ENCODE data around the gene REEP1. TPM values are rescaled to one million over a fixed set of nuclear protein-coding genes. Genes with fewer than 3 reads are reported as not detected.

REEP1 gene
- total and polyA plus RNA-seq, 2 of the 13 experiments (the other 11 are each of a cell fraction or from before 2014, with no cell fraction given) = 0.27 TPM; not detected in 1

- TF ChIP-seq ZNF670 (CRISPR knock-in tag; IDR thresholded peaks at IDR 0.05; ENCODE audit: borderline replicate concordance) = no peak; the same call in 1 of the 2 replicates
- TF ChIP-seq CTCF (CRISPR knock-in tag; IDR thresholded peaks at IDR 0.05) = no peak; the same call in 1 of the 2 replicates
- TF ChIP-seq ZNF503 (CRISPR knock-in tag; IDR thresholded peaks at IDR 0.05) = no peak
- TF ChIP-seq PRDM15 (CRISPR knock-in tag; IDR thresholded peaks at IDR 0.05) = peak; percentile 65; the same call in 1 of the 2 replicates
- peak; percentile 85; the same call in 1 of the 2 replicates for TF ChIP-seq ZNF275 (CRISPR knock-in tag; IDR thresholded peaks at IDR 0.05; ENCODE audit: borderline replicate concordance)
- peak; percentile 45; the same call in 1 of the 2 replicates for TF ChIP-seq ZFP41 (CRISPR knock-in tag; IDR thresholded peaks at IDR 0.05; ENCODE audit: borderline replicate concordance)
- peak in 1 of 2 experiments; percentile 83; a peak in 2 of 4 replicates for TF ChIP-seq ATF4 (CRISPR knock-in tag; IDR thresholded peaks at IDR 0.05)
- peak; percentile 94 for TF ChIP-seq BCL3 (CRISPR knock-in tag; IDR thresholded peaks at IDR 0.05)
- TF ChIP-seq GATAD1 (CRISPR knock-in tag; IDR thresholded peaks at IDR 0.05) = peak; percentile 93
- 0 out of 2 replicates have a peak, but pooled peaks have one; percentile 19 for TF ChIP-seq MTERF4 (CRISPR knock-in tag; IDR thresholded peaks at IDR 0.05)
- TF ChIP-seq ZFP36L1 (CRISPR knock-in tag; IDR thresholded peaks at IDR 0.05) = peak; percentile 97; the same call in 1 of the 2 replicates
- TF ChIP-seq MLLT10 (CRISPR knock-in tag; IDR thresholded peaks at IDR 0.05) = no peak
- peak; percentile 51 for TF ChIP-seq HOXA5 (CRISPR knock-in tag; IDR thresholded peaks at IDR 0.05)
- TF ChIP-seq TBL1XR1 (IDR thresholded peaks at IDR 0.05; ENCODE audit: borderline replicate concordance, low read length, partially characterized antibody) = peak; percentile 68
- TF ChIP-seq SALL2 (CRISPR knock-in tag; IDR thresholded peaks at IDR 0.05) = peak; percentile 81
Observed at GRCh38 chr2:86195055-86195807, 142.2 kb downstream of the REEP1 start, which contains the start of gene IMMT (continued).
